HG02588 (cell line): Measurements from ENCODE around the gene CLTB.
"Not testable (repeated sequence)": the region's sequence is repeated elsewhere in the genome, so short reads cannot be mapped to it uniquely, and the experiment has no call there.

Experiments
- ATAC-seq: cut with Tn5 transposase; IDR thresholded peaks from one replicate; pipeline ENCODE4 v1.9.1; 2021; ENCODE audit warnings: mild to moderate bottlenecking, moderate library complexity; ENCODE audit not compliant: unreplicated experiment

CLTB gene, protein sequence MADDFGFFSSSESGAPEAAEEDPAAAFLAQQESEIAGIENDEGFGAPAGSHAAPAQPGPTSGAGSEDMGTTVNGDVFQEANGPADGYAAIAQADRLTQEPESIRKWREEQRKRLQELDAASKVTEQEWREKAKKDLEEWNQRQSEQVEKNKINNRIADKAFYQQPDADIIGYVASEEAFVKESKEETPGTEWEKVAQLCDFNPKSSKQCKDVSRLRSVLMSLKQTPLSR

DNA sequence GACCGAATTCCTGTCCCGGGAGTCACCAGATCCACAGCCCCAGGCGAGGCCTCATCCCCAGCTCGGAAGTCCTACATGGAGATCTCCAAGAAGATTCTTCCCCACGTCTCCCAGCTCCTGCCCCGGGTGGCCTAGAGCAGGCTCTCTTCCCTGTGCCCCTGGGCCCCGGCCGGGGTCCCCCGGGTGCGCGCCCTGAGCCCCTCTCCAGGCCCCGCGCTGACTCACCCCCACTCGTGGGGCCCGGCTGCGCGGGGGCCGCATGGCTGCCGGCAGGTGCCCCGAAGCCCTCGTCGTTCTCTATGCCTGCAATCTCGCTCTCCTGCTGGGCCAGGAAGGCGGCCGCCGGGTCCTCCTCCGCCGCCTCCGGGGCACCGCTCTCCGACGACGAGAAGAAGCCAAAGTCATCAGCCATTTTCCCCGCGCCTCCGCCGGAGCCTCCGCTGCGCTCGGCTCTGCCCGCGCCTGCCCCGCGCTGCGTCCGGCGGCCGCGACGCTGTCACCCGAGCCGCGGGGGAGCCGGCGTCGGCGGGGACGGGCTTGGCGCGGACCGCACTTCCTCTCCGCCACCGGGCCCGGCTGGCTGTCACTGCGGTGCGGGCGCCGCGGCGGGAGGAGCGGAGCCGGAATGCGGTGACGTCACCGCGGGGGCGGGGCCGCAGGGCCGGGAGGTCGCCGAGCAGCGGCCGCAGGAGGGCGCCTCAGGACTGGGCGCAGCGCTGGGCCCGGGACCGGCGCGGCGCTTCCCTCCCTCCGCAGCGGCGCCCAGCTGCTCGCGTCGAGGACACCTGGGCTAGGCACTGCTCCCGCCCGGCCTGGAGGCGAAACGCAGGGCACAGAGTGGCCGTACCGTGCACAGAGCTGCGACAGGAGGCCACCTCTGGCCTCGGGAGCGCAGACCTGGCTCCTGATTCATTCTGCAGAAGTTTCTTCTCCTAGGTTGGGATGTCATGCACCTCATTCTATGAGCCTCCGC is at the start of gene CLTB:
Gene CLTB, minus strand, starts transcription at position 588 of the 973 bp plus-strand sequence. Its CDS starts 176 bp downstream, at position 412.
- ATAC-seq, result peak; percentile 92

DNA sequence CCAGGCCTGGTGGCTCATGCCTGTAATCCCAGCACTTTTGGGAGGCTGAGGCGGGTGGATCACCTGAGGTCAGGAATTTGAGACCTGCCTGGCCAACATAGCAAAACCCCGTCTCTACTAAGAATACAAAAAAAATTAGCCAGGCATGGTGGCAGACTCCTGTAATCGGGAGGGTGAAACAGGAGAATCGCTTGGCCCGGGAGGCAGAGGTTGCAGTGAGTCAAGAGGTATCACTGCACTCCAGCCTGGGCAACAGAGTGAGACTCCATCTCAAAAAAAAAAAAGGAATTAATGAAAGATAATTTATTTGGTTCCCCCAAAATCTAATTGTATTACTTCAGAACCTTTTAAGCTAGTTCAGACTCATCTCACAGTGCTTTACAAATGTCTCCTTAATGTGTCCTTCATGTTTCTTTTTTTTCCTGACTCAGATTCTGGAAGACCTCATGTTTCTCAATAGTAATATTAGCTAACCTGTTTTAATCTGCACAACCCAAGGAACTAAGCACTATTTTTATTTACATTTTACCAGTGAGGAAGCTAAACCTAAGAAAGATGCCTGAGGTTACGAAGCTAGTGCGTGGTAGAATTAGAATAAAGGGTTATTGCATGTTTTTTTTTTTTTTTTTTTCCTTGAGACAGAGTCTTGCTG is 46.9 kb upstream of the CLTB start:
- ATAC-seq, result no peak

DNA sequence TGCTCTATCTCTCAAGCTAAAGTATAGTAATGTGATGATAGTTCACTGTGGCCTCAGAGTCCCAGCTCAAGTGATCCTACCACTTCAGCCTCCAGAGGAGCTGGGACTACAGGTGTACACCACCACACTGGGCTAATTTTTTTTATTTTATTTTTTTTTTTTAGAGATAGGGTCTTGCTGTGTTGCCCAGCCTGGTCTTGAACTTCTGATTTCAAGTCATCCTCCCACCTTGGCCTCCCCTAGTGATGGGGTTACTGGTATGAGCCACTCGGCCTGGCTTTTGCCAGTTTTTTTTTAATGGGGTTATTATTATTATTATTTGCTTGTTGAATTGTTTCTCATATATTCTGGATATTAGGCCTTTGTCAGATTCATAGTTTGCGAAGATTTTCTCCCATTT is 45.0 kb upstream of the CLTB start:
- no peak for ATAC-seq

DNA sequence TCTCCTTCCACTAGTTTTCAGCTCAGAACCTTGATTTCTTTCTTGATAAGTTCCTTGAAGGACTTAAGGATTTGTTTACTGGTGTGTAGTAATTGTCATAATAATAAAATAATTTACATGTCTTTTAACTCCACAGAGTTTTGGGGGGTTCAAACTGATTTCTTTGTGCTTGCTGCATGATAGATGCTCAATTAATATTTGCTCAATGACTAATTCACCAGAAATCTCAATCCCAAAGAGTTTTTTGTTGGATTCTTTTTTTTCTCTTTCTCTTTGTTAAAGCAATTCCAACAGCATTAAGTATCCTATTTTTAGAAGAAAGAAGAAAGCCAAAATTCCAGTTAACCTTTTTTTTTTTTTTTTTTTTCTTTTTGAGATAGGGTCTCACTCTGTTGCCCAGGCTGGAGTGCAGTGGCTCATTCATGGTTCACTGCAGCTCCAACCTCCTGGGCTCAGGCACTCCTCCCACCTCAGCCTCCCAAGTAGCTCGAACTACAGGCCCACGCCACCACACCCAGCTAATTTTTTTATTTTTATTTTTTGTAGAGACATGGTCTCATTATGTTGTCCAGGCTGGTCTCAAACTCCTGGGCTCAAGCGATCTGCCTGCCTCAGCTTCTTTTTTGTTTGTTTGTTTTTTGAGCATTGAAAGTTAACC is 42.7 kb upstream of the CLTB start:
- no peak for ATAC-seq

DNA sequence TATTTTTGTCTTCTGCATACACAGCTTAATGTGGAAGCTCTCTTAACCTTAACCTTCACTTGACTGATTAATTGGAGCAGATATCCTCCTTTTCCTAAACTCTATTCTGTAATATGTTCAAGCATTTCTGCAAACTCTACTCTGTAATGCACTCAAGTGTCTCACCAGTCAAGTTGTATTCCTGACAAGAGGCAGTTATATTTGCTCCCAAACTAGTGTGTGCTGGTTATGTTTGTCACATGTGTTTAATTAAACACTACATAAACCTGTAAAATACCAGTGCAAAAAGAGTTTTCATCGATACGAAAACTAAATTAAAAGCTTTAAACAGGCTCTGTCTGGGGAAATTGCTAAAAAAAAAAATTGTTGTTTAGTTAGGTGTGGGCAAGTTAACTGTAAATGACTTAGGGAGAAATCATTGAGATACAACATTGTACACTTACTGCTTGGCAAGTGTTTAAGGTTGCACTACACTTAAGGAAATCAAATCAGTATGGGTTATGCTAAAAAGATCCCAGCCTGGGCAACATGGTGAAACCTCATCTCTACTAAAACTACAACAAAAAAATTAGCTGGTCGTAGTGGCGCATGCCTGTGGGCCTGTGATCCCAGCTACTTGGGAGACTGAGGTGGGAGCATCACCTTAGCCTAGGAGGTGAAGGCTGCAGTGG is 38.5 kb upstream of the CLTB start:
- no peak for ATAC-seq

DNA sequence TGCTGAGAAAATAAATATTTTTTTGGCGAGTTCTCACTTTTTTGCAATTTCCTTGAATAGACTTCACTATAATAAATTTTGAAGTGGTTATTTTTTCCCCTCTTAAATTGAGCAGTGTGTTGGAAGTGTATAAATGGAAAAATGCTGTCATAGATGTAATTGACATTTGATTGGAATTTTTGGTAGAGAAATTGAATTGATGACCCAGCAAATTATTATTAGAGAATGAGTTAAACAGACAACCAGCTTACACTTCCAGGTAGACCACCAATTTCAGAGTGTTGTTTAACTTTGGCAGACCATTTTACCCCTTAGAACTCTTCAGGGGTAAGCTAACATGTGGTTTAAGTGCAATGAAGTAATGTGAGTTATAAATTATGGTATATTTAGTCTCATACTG is 33.7 kb upstream of the CLTB start:
- no peak for ATAC-seq

DNA sequence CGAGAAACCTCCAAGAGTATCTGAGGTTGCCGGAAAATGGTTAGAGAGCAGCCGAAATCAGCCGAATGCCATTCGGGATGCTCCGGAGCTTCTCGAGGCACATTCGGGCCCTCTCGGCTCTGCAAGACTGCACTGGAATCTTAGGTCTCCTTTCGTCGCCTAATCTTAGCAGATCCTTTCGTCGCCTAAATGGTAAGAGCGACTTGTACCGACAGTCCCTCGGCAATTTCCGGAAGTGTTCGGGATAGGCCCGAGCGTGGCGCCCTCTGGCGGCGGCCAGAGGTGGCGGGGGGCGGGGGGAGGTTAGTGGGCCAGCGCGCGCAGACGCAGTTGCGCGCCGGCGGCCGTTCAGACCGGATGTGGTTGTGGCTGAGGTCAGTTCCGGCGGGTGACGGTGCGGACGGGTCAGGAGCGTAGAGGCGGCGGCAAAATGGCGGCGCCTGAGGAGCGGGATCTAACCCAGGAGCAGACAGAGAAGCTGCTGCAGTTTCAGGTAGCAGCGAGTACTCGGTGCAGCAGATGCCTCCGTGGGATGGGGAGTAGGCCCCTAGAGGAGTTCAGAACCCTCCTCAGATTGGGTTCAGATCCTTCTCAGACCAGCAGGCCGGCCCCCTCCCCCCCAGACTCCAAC is 31.8 kb upstream of the CLTB start, which contains the start of gene FAF2:
Gene FAF2, plus strand, starts transcription at position 408 of the 631 bp plus-strand sequence. Its CDS starts 23 bp downstream, at position 431.
- peak; percentile 90 for ATAC-seq

DNA sequence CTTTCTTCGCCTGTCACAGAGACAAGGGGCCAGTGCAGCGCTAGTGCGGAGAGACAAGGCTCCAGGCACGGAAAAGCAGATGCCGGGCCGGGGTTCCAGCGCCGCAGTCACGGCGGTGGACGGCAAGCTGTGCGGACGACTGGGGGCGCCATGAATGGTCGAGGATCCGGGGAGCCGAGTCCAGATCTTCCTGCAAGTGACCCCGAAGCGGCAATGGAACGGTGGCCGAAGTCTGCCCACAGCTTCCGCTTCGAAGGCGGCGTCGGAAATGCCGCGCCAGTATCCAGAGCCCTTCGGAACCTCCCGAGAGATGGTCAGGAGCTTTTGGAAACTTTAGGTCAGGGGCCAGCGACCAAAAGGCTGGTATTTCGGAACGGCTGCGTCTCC is 31.2 kb upstream of the CLTB start:
- peak; percentile 25 for ATAC-seq

DNA sequence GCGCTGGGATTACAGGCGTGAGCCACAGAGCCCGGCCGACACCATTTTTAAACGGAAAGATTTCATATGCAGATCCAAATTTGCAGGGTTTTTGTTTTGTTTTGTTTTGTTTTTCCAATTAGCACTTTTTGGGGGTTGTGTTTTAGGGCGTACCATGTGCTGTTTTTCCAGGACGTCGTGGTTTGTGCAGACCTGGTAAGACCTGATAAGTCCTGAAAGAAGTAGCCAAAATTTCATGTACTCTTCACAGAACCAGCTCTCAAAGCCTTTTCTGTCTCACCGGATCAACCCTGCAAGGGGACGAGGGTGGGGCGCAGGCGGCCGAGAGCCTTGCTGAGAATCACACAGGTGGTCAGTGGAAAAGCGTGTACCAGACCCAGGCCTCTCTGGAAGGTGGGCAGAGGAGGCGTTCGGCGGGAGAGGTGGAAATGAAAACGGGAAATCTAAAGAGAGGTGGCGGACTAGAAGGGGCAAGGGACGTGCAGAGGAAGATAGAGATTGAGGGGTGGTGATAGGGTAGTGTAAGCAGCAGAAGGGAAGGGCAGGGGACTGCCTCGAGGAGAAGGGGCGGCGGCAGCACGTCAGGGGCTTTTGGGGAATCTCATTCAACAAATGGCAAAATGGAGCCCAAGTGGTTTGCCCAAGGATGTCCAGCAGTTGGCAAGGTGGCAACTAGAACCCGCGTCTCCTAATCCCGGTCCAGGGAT is 30.7 kb upstream of the CLTB start:
- ATAC-seq, result no peak

DNA sequence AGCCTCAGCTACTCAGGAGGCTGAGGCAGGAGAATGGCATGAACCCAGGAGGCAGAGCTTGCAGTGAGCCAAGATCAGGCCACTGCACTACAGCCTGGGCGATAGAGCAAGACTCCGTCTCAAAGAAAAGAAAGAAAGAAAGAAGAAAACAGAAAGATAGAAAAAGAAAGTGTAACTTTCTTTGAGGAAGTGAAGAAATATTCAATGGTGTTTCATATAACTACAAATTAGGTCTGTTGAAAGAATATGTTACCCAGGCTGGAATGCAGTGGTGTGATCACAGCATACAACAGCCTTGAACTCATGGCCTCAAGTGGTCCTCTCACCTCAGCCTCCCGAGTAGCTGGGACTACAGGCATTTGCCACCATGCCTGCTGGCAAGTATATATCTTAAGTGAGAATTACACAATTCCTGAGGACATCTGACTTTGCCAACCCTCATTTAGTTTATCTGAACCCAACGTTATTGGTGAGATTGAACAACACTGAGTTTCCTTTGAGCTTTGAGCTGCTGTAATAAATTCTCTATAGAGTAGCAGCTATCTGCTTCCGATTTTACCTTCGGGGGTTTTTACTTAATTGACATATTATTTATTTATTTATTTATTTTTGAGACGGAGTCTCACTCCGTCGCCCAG is 29.8 kb upstream of the CLTB start:
- no peak for ATAC-seq

DNA sequence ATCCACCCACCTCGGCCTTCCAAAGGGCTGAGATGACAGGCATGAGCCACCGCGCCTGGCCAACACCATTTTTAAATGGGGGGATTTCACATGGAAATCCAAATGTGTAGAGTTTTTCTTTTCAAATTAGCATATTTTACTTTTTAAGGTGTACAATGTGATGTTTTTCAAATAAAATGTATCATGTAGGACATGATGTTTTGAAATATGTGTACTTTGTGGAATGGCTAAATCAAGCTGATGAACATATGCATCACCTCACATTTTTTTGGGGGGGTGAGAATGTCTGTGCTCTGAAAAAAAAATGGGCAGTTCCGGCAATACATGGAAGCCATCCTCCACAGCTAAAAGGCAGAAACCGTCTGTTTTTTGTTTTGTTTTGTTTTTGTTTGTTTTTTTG is 28.4 kb upstream of the CLTB start:
- ATAC-seq, result no peak

DNA sequence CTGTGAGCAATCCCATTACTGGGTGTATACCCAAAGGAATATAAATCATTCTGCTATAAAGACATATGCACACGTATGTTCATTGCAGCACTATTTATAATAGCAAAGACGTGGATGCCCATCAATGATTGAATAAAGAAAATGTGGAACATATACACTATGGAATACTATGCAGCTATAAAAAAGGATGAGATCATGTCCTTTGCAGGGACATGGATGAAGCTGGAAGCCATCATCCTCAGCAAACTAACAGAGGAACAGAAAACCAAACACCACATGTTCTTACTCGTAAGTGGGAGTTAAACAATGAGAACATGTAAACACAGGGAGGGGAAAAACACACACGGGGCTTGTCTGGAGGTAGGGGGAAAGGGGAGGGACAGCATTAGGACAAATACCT is 26.6 kb upstream of the CLTB start:
- not testable (repeated sequence) for ATAC-seq

DNA sequence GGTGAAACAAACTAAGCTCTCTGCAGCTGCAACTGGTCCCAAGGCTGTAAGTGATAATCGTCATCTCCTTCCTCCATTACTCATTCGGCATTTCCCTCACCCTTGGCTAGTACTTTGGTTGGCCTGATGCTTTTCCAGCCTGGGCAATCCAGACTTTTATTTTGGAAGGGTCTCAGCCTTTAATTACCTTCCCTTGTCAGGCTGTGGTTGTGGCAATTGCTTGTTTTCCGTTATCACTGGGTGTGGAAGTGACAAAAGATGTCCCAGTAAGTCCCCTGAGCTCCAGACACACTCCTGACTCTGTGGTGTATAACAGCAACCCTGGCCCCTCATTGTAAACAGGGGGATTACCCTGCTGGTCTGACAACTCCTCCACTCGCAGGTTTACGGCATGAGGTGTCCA is 25.6 kb upstream of the CLTB start:
- ATAC-seq, result no peak

DNA sequence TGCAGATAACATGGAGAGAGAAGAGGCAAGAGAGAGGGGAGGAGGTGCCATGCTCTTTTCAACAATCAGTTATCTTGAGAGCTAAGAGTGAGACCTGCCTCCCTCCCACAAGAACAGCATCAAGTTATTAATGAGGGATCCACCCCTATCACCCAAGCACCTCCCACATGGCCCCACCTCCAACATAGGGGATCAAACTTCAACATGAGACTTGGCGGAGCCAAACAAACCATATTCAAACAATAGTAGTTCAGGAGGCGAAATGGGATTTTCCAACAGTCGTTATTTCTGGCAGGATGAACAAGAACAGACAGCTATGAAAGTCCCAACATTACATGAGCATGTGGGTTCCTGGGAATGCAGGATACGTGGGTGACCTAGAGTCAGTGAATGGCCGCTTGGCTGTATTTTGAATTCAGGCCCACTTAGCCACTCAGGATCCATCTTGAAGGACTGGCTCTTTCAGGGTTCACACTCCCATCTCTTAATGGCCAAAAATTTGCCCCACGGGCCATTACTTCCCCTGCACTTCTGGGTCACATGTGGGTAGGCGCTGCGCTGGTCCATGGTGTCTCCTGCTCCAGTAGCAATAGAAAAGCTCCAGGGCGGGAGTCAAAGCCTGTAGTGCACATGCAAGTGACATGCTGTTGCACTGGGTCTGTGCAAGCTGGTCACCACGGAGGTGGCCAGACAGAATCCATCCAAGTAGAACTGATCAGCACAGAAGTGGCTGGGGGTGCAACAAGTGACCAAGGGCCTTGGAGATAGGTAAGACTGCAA is 24.8 kb upstream of the CLTB start:
- ATAC-seq, result no peak

DNA sequence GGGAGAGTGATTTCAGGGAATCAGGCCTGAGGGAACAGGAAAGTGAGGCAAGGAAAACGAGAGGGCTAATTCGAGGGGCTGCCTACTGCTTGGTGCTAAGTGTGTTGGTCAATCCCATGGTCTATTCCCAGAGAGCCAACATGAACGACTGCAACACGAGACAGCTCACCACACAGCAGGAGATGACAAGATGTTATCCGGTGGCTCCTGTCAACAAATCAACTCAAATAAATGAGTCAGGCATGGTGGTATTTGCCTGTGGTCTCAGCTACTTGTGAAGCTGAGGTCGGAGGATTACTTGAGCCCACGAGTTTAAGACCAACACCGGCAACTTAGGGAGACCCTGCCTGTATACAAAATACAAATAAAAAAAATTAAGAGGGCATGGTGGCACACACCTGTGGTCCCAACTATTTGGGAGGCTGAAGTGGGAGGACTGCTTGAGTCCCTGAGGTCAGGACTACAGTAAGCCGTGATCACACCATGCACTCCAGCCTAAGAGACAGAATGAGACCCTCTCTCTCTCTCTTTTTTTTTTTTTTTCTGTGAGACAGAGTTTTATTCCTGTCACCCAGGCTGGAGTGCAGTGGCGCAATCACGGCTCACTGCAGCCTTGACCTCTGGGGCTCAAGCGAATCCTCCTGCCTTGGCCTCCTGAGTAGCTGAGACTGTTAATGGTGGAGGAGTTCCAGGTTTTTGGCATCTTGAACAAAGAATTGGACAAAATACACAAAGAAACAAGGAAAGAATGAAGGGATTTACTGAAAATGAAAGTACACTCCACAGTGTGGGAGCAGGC is 22.8 kb upstream of the CLTB start:
- ATAC-seq, result no peak

DNA sequence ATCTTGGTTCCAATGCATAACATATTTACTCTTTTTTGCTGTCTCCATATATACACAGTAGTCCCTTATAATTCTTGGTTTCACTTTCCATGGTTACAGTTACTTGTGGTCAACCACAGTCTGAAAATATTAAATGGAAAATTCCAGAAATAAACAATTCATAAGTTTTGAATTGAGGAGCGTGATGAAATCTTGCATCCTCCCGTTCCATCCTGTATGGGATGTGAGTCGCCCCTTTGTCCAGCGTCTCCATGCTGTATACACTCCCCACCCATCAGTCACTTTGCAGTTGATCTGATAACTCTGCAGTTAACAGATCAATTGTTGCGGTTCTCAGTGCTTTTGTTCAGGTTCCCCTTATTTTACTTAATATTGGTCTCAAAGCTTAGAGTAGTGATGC is 20.3 kb upstream of the CLTB start:
- no peak for ATAC-seq

DNA sequence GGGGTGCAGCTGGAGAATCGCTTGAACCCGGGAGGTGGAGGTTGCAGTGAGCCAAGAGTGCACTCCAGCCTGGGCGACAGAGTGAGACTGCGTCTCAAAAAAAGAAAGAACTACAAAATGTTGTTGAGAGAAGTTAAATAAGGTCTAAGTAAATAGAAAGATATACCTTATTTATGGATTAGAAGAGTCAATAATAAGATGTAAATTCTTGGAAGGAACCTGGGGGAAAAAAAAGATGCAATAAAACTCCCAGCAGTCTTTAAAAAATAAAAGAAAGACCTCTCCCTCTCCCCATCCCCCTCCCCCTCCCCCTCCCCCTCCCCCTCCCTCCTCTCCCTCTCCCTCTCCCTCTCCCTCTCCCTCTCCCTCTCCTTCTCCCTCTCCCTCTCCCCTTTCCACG is 16.4 kb upstream of the CLTB start:
- ATAC-seq, result no peak
